Loucy (cell line): ENCODE data around the gene RMND5A.

Source experiments
- H2AFZ ChIP-seq: fragments of 200-600 bp; sonication (generic); 2 replicates; pipeline ENCODE4 v1.6.0; 2016; ENCODE audit warnings: antibody characterized with exemption, mild to moderate bottlenecking, low read length, moderate library complexity
- H3F3A ChIP-seq: fragments of 200-600 bp; 2 replicates; pipeline ENCODE4 v1.6.0; 2016; ENCODE audit warnings: antibody characterized with exemption, low read depth, mild to moderate bottlenecking
- H3K27me3 ChIP-seq: fragments of 200-600 bp; sonication (generic); 2 replicates; pipeline ENCODE4 v1.6.1; 2014; ENCODE audit warnings: low read length, mild to moderate bottlenecking; ENCODE audit not compliant: insufficient read depth, poor library complexity, severe bottlenecking
- H3K36me3 ChIP-seq: fragments of 200-600 bp; sonication (generic); 2 replicates; pipeline ENCODE4 v1.6.1; 2016; ENCODE audit warnings: low read length; ENCODE audit not compliant: insufficient read depth
- H3K4me1 ChIP-seq: fragments of 200-600 bp; sonication (generic); 2 replicates; pipeline ENCODE4 v1.5.1; 2014; ENCODE audit warnings: low read length, mild to moderate bottlenecking; ENCODE audit not compliant: insufficient read depth, poor library complexity, severe bottlenecking
- H3K4me2 ChIP-seq: fragments of 200-600 bp; sonication (generic); 2 replicates; pipeline ENCODE4 v1.6.0; 2014; ENCODE audit warnings: antibody characterized with exemption, low read length, low read depth, mild to moderate bottlenecking; ENCODE audit not compliant: poor library complexity, severe bottlenecking
- H3K4me3 ChIP-seq: fragments of 200-600 bp; sonication (generic); 2 replicates; pipeline ENCODE4 v1.5.1; 2014; ENCODE audit warnings: low read length, mild to moderate bottlenecking, mixed read lengths; ENCODE audit not compliant: poor library complexity, severe bottlenecking
- H3K79me2 ChIP-seq: fragments of 200-600 bp; sonication (generic); 2 replicates; pipeline ENCODE4 v1.6.1; 2014; ENCODE audit warnings: low read length; ENCODE audit not compliant: insufficient read depth
- H3K9ac ChIP-seq: fragments of 200-600 bp; sonication (generic); 2 replicates; pipeline ENCODE4 v1.6.0; 2014; ENCODE audit warnings: mild to moderate bottlenecking, low read depth, low read length, moderate library complexity; ENCODE audit not compliant: poor library complexity, severe bottlenecking
- H3K9me2 ChIP-seq: fragments of 200-600 bp; sonication (generic); replicated peaks from 2 replicates; pipeline ENCODE4 v1.6.1; 2016; ENCODE audit warnings: low read depth, low read length, mixed read lengths
- H3K9me3 ChIP-seq: fragments of 200-600 bp; sonication (generic); 2 replicates; pipeline ENCODE4 v1.6.1; 2014; ENCODE audit warnings: mild to moderate bottlenecking, antibody characterized with exemption, low read length, low read depth; ENCODE audit not compliant: insufficient read depth
- H4K20me1 ChIP-seq: fragments of 200-600 bp; sonication (generic); 2 replicates; pipeline ENCODE4 v1.6.0; 2014; ENCODE audit warnings: antibody characterized with exemption, low read length, mild to moderate bottlenecking; ENCODE audit not compliant: insufficient read depth, poor library complexity, severe bottlenecking
- CTCF ChIP-seq: fragments of 200-600 bp; sonication (generic); conservative IDR thresholded peaks from 2 replicates; pipeline ENCODE4 v1.5.1; 2014; ENCODE audit warnings: mild to moderate bottlenecking, antibody characterized with exemption, low read length
- EZH2phosphoT487 ChIP-seq: fragments of 200-600 bp; IDR thresholded peaks from 2 replicates; pipeline ENCODE4 v1.6.1; 2018; ENCODE audit warnings: antibody characterized with exemption, mild to moderate bottlenecking, moderate library complexity, borderline replicate concordance

Gene RMND5A

GRCh38 chr2:86794861-86795260, 74.8 kb downstream of the RMND5A start:
- Histone ChIP-seq H3K27me3 (no peaks in the 10 kb centered on the region), H3K4me2 (no peak overlapping the region), H3K4me1 (peaks cover 7% of the 10 kb centered on the region), H2AFZ (peak overlapping the region; percentile 69), H3K9me2 (no peaks in the 10 kb centered on the region), H3F3A (no peaks in the 10 kb centered on the region), H3K79me2 (no peaks in the 10 kb centered on the region), H3K9ac (no peak overlapping the region), H3K9me3 (peaks cover 15% of the 10 kb centered on the region), H3K36me3 (no peaks in the 10 kb centered on the region), H3K4me3 (no peak overlapping the region), H4K20me1 (no peaks in the 10 kb centered on the region)
- TF ChIP-seq EZH2phosphoT487 (no peak), CTCF (no peak)

GRCh38 chr2:86800856-86801567, 80.9 kb downstream of the RMND5A start:
- Histone ChIP-seq H3K9me3 (peaks cover 14% of the 10 kb centered on the region), H3K79me2 (no peaks in the 10 kb centered on the region), H2AFZ (no peak overlapping the region), H3K27me3 (no peaks in the 10 kb centered on the region), H3K9me2 (no peaks in the 10 kb centered on the region), H3K4me3 (no peak overlapping the region), H3K4me1 (no peaks in the 10 kb centered on the region), H3K9ac (no peak overlapping the region), H4K20me1 (no peaks in the 10 kb centered on the region), H3K36me3 (no peaks in the 10 kb centered on the region), H3F3A (no peaks in the 10 kb centered on the region; the same call in 1 of the 2 replicates), H3K4me2 (no peak overlapping the region)
- no peak for TF ChIP-seq EZH2phosphoT487
- TF ChIP-seq CTCF: no peak

- no peaks in the 10 kb centered on the region for H3K9me3 ChIP-seq
- no peaks in the 10 kb centered on the region for H3K27me3 ChIP-seq
- H3K79me2 ChIP-seq: no peaks in the 10 kb centered on the region
- H3K9me2 ChIP-seq: no peaks in the 10 kb centered on the region
- peak overlapping the region; percentile 87 for H3K4me3 ChIP-seq
- no peaks in the 10 kb centered on the region for H3K36me3 ChIP-seq
- H3K4me1 ChIP-seq: peaks cover 7% of the 10 kb centered on the region
- H3F3A ChIP-seq: no peaks in the 10 kb centered on the region; the same call in 1 of the 2 replicates
- H3K9ac ChIP-seq: no peak overlapping the region
- H2AFZ ChIP-seq: 0 out of 2 replicates have a peak overlapping the region, but pooled peaks have one; percentile 98
- TF ChIP-seq EZH2phosphoT487 (no peak), CTCF (no peak)
- peak overlapping the region; percentile 98 for H3K4me2 ChIP-seq
- H4K20me1 ChIP-seq: no peaks in the 10 kb centered on the region
Measured at GRCh38 chr2:86806059-86806857, 86.2 kb downstream of the RMND5A start.
